Testis (tissue), 3 donors: ENCODE data around the gene EHBP1L1. TPM values are rescaled to one million over a fixed set of nuclear protein-coding genes. Genes with fewer than 3 reads are reported as not detected.
A peak's percentile ranks its signal among the peaks of the same experiment; 100 is the strongest.

Source experiments
- DNase-seq: peaks from one replicate; pipeline ENCODE4 v3.0.0-alpha.2; 2019
- H3K27ac ChIP-seq, 2 donors: fragments of 200-600 bp; sonication (generic); one replicate each; pipeline ENCODE4 v1.5.1; 2019
- H3K27me3 ChIP-seq: fragments of 200-600 bp; sonication (generic); one replicate; pipeline ENCODE4 v1.5.1; 2019
- H3K36me3 ChIP-seq: fragments of 200-600 bp; sonication (generic); one replicate; pipeline ENCODE4 v1.5.1; 2017; ENCODE audit warnings: low read depth; ENCODE audit errors: missing control alignments
- H3K4me1 ChIP-seq: fragments of 200-600 bp; sonication (generic); one replicate; pipeline ENCODE4 v1.5.1; 2019
- H3K4me3 ChIP-seq, 2 donors: fragments of 200-600 bp; sonication (generic); one replicate each; pipeline ENCODE4 v1.5.1; 2017 to 2019
- H3K9me3 ChIP-seq: fragments of 200-600 bp; sonication (generic); one replicate; pipeline ENCODE4 v1.5.1; 2017
- POLR2A ChIP-seq: fragments of 450-650 bp; IDR thresholded peaks from one replicate; pipeline ENCODE4 v1.6.1; 2017; ENCODE audit warnings: antibody characterized with exemption, mild to moderate bottlenecking, moderate library complexity
- WGBS, 2 donors: methylation state at CpG; one replicate each; pipeline ENCODE4 v1.1.5; 2018; 5-methylcytosine and 5-hydroxymethylcytosine counted together
- intact Hi-C: fragments of 100-400 bp; cut with DNase I; formaldehyde crosslinking; loops from one replicate; pipeline ENCODE4 v1.15.1; 2023; ENCODE audit warnings: low total_unique reads
- polyA plus RNA-seq: library from polyadenylated mRNA; stranded (reverse); fragments of 350-450 nt; fragmentation: Illumina TruSeq; extraction: RNeasy Lipid Tissue Mini Kit (QIAGEN cat#74804); gene quantifications from one replicate; pipeline ENCODE4 v1.2.3, GENCODE V29; 2014; ENCODE audit warnings: low read depth, low replicate concordance; ENCODE audit not compliant: insufficient read depth
- total RNA-seq, 2 donors: library from RNA; depleted of rRNA; stranded (reverse); fragments of >200 nt; gene quantifications; one replicate each; pipeline ENCODE4 v1.2.3, GENCODE V29; 2016
- TF ChIP-seq, protein P1 (sequence below), 3 experiments: fragments of 450-650 bp in 2 of 3; fragments of 200-600 bp in 1 of 3; sonication (generic) in 1 of 3; IDR thresholded peaks; one replicate each; pipeline ENCODE4 v1.5.1; 2016 to 2019; ENCODE audit warnings: antibody characterized with exemption in 3 of 3, mild to moderate bottlenecking in 2 of 3, moderate library complexity in 1 of 3

Gene EHBP1L1
- total and polyA plus RNA-seq, 3 donors from 2014 or later, result 20.5 to 66.8 (median 51.0) TPM

GRCh38 chr11:65630215-65630614 is 54.4 kb downstream of the EHBP1L1 start:
- H3K4me1 ChIP-seq, result peaks cover 18% of the 10 kb centered on the region
- TF ChIP-seq, protein P1, sequence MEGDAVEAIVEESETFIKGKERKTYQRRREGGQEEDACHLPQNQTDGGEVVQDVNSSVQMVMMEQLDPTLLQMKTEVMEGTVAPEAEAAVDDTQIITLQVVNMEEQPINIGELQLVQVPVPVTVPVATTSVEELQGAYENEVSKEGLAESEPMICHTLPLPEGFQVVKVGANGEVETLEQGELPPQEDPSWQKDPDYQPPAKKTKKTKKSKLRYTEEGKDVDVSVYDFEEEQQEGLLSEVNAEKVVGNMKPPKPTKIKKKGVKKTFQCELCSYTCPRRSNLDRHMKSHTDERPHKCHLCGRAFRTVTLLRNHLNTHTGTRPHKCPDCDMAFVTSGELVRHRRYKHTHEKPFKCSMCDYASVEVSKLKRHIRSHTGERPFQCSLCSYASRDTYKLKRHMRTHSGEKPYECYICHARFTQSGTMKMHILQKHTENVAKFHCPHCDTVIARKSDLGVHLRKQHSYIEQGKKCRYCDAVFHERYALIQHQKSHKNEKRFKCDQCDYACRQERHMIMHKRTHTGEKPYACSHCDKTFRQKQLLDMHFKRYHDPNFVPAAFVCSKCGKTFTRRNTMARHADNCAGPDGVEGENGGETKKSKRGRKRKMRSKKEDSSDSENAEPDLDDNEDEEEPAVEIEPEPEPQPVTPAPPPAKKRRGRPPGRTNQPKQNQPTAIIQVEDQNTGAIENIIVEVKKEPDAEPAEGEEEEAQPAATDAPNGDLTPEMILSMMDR (IDR thresholded peaks at IDR 0.05), result no peak
- TF ChIP-seq POLR2A, result no peak
- H3K4me3 ChIP-seq, result no peak overlapping the region
- H3K27ac ChIP-seq, result peak overlapping the region; percentile 15 to 72
- H3K36me3 ChIP-seq, result no peaks in the 10 kb centered on the region
- peak; percentile 92 for DNase-seq
- intact Hi-C loops, result no loop called here
- no peaks in the 10 kb centered on the region for H3K9me3 ChIP-seq
- WGBS, 2 donors, result 59 to 94% methylated on average over 4 to 11 of the region's 11 CpGs
- H3K27me3 ChIP-seq, result no peaks in the 10 kb centered on the region

DNA sequence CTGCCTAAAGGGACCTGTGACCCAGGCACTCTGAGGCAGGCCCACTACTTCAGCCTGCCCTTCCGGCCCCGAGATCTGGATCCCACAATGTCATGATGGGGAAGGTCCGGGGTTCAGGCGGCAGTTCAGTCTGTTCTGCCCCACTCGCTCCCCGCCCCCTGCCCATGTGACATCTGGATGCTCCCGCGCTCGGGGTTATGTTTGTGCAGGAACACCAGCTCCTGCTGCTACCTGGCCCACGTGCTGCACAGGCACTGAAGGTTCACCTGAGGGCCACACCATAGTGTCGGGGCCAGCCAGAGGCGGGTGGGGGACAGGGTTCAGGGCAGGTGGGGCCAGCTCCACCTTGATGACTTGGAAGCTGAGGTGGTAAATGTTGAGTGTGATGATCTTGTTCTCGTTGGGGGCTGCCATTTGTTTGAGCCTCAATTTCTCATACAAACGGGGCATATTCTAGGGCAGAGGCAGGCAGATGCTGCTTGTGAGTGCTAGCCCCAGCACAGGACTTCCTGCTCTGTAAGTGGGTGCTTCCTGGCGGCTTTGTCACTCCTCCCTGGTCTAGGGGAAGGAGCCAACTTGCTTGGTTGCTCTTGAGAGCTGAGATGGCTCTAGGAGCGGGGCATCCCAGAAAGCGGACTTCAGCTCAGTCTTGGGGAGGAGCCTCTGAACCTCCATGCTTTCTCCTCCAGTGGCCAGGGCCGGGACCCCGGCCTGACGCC is 57.7 kb downstream of the EHBP1L1 start:
- intact Hi-C loops, result no loop called here
- no peak overlapping the region for H3K4me3 ChIP-seq
- WGBS, 2 donors, result 90 to 91% methylated on average over 7 to 20 of the region's 20 CpGs
- no peak for DNase-seq
- no peak overlapping the region for H3K27ac ChIP-seq
- no peaks in the 10 kb centered on the region for H3K36me3 ChIP-seq
- no peaks in the 10 kb centered on the region for H3K9me3 ChIP-seq
- H3K27me3 ChIP-seq, result no peaks in the 10 kb centered on the region
- H3K4me1 ChIP-seq, result peaks cover 27% of the 10 kb centered on the region
- no peak for TF ChIP-seq POLR2A
- TF ChIP-seq, protein P1 (IDR thresholded peaks at IDR 0.05), result no peak

GRCh38 chr11:65634109-65634436 is 58.2 kb downstream of the EHBP1L1 start:
- intact Hi-C loops, result no loop called here
- 91 to 92% methylated on average over 9 to 14 of the region's 14 CpGs for WGBS, 2 donors
- DNase-seq, result no peak
- Histone ChIP-seq H3K9me3 (no peaks in the 10 kb centered on the region), H3K4me3 (no peak overlapping the region), H3K36me3 (no peaks in the 10 kb centered on the region), H3K27ac (no peak overlapping the region), H3K4me1 (peaks cover 32% of the 10 kb centered on the region), H3K27me3 (no peaks in the 10 kb centered on the region)
- TF ChIP-seq, protein P1 (IDR thresholded peaks at IDR 0.05), result no peak
- no peak for TF ChIP-seq POLR2A

DNA sequence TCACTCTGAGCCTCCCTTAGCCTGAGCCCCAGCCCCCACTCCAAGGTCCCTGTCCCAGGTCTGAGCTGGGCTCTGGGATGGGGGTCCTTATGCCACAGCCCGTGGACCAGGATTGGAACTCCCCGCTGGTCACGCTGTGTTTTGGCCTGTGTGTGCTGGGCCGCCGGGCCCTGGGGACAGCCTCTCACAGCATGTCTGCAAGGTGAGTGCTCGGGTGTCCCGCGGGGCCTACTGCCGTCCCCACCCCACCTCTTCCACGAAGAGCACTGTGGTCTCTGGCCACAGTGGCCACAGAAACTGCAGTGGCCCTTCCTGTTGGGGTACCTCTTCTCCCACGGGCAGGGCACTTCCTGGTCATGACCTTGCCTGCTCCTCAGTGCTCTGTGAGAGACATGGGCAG is 58.6 kb downstream of the EHBP1L1 start:
- Histone ChIP-seq H3K9me3 (no peaks in the 10 kb centered on the region), H3K27me3 (no peaks in the 10 kb centered on the region), H3K27ac (no peak overlapping the region), H3K36me3 (no peaks in the 10 kb centered on the region), H3K4me1 (peaks cover 31% of the 10 kb centered on the region), H3K4me3 (no peak overlapping the region)
- intact Hi-C loops, result no loop called here
- 92% methylated on average over 7 of the region's 11 CpGs; no CpG with 5 or more reads in 1 of the 2 donors for WGBS, 2 donors
- DNase-seq, result no peak
- TF ChIP-seq, protein P1 (IDR thresholded peaks at IDR 0.05), result no peak
- no peak for TF ChIP-seq POLR2A
